Activated CD8-positive, alpha-beta T cell treated with anti-CD3 and anti-CD28 coated beads for 36 hours (primary cell): ENCODE measurements around the gene ROPN1. TPM values are rescaled to one million over a fixed set of nuclear protein-coding genes. Genes with fewer than 3 reads are reported as not detected.
"Not testable (repeated sequence)": the region's sequence is repeated elsewhere in the genome, so short reads cannot be mapped to it uniquely, and the experiment has no call there.

Experiments
- ATAC-seq: fragments of 200-7000 bp; cut with Tn5 transposase; one replicate; pipeline ENCODE4 v1.10.0; 2021; ENCODE audit warnings: mild to moderate bottlenecking, moderate library complexity
- CTCF ChIA-PET: fragments of 350-600 bp; sonication (Branson Sonifier 250); formaldehyde crosslinking; loops from one replicate; lab custom pipeline; 2021; ENCODE audit warnings: antibody characterized with exemption; lab: Charles Lee
- POLR2A ChIA-PET: fragments of 350-600 bp; sonication (Branson Sonifier 250); formaldehyde crosslinking; loops from one replicate; lab custom pipeline; 2021; ENCODE audit warnings: antibody characterized with exemption; lab: Charles Lee
- DNase-seq: peaks from one replicate; pipeline ENCODE4 v3.0.0-alpha.2; 2020
- H3K27ac Mint-ChIP-seq: one replicate; pipeline ENCODE4 v1.8.0; 2021; ENCODE audit warnings: mild to moderate bottlenecking, mixed read lengths
- H3K27me3 Mint-ChIP-seq: one replicate; pipeline ENCODE4 v1.8.0; 2021; ENCODE audit warnings: mixed read lengths
- H3K36me3 Mint-ChIP-seq: one replicate; pipeline ENCODE4 v1.8.0; 2021; ENCODE audit warnings: low read depth, mixed read lengths
- H3K4me1 Mint-ChIP-seq: one replicate; pipeline ENCODE4 v1.8.0; 2021; ENCODE audit warnings: low read depth, mixed read lengths
- H3K4me3 Mint-ChIP-seq: one replicate; pipeline ENCODE4 v1.8.0; 2021; ENCODE audit warnings: mild to moderate bottlenecking, moderate library complexity, mixed read lengths
- H3K9me3 Mint-ChIP-seq: one replicate; pipeline ENCODE4 v1.8.0; 2021; ENCODE audit warnings: mixed read lengths
- CTCF ChIP-seq: fragments of 200-600 bp; IDR thresholded peaks from one replicate; pipeline ENCODE4 v1.8.0; 2022; ENCODE audit warnings: antibody characterized with exemption, mild to moderate bottlenecking
- intact Hi-C: fragments of 100-400 bp; cut with micrococcal nuclease; formaldehyde crosslinking; loops from one replicate; pipeline ENCODE4 v1.10.0; 2022
- total RNA-seq, 2 experiments: library from RNA; stranded (reverse); gene quantifications; one replicate each; pipeline ENCODE4 v1.2.3, GENCODE V29; 2021

The ROPN1 gene
- total RNA-seq, 2 experiments from 2014 or later = not detected

- ChIA-PET POLR2A (no interaction called here), CTCF (interaction anchor here (1.1 kb wide), 1 partner anchor 344 kb away, joined by 3 read pairs; no protein-coding TSS in a partner anchor)
- Mint-ChIP-seq H3K9me3 (no peaks in the 10 kb centered on the region), H3K27me3 (peaks cover 43% of the 10 kb centered on the region), H3K4me3 (no peak overlapping the region), H3K27ac (no peak overlapping the region), H3K36me3 (no peaks in the 10 kb centered on the region), H3K4me1 (peaks cover 4% of the 10 kb centered on the region)
- intact Hi-C loops = no loop called here
- no peak for ATAC-seq
- no peak for DNase-seq
- no peak for TF ChIP-seq CTCF
Observed at GRCh38 chr3:123984957-123985356, 7.0 kb downstream of the ROPN1 start.

- H3K4me3 Mint-ChIP-seq = no peak overlapping the region
- ChIA-PET POLR2A (no interaction called here), CTCF (no interaction called here)
- ATAC-seq = no peak
- no peak for TF ChIP-seq CTCF
- no peaks in the 10 kb centered on the region for H3K9me3 Mint-ChIP-seq
- H3K36me3 Mint-ChIP-seq = no peaks in the 10 kb centered on the region
- peaks cover 39% of the 10 kb centered on the region for H3K27me3 Mint-ChIP-seq
- DNase-seq = no peak
- intact Hi-C loops = no loop called here
- H3K27ac Mint-ChIP-seq = no peak overlapping the region
- H3K4me1 Mint-ChIP-seq = peaks cover 5% of the 10 kb centered on the region
Observed at GRCh38 chr3:123984350-123984749, 7.6 kb downstream of the ROPN1 start.

GRCh38 chr3:123981317-123981716 is 10.6 kb downstream of the ROPN1 start:
- POLR2A ChIA-PET, H3K9me3 Mint-ChIP-seq, DNase-seq, H3K4me3 Mint-ChIP-seq, H3K4me1 Mint-ChIP-seq, ATAC-seq, H3K36me3 Mint-ChIP-seq, H3K27ac Mint-ChIP-seq, intact Hi-C loops: not testable (repeated sequence)
- peaks cover 33% of the 10 kb centered on the region for H3K27me3 Mint-ChIP-seq
- CTCF ChIA-PET = interaction anchor here (1.1 to 1.6 kb wide), 4 partner anchors 8 to 107 kb away, joined by 3 to 7 read pairs (median 4); partner anchors contain the start of gene CCDC14

GRCh38 chr3:123980539-123980938 is 11.4 kb downstream of the ROPN1 start:
- Mint-ChIP-seq H3K27me3 (peaks cover 33% of the 10 kb centered on the region), H3K27ac (no peak overlapping the region), H3K4me1 (peaks cover 5% of the 10 kb centered on the region), H3K9me3 (no peaks in the 10 kb centered on the region), H3K36me3 (no peaks in the 10 kb centered on the region), H3K4me3 (no peak overlapping the region)
- POLR2A ChIA-PET = no interaction called here
- TF ChIP-seq CTCF = no peak
- intact Hi-C loops = no loop called here
- ATAC-seq = no peak
- CTCF ChIA-PET = interaction anchor here (1.0 to 2.5 kb wide), 8 partner anchors 9 to 106 kb away, joined by 3 to 7 read pairs (median 4); partner anchors contain the start of genes CCDC14 and KALRN
- no peak for DNase-seq

GRCh38 chr3:123979525-123980501 is 12.1 kb downstream of the ROPN1 start:
- CTCF ChIA-PET = interaction anchor here (0.7 to 2.5 kb wide), 9 partner anchors 8 to 202 kb away, joined by 3 to 7 read pairs (median 3); partner anchors contain the start of genes CCDC14 and KALRN
- H3K27ac Mint-ChIP-seq, H3K36me3 Mint-ChIP-seq, POLR2A ChIA-PET, H3K9me3 Mint-ChIP-seq, H3K4me1 Mint-ChIP-seq, intact Hi-C loops, H3K4me3 Mint-ChIP-seq: not testable (repeated sequence)
- ATAC-seq (peak; percentile 80), DNase-seq (peak; percentile 19)
- TF ChIP-seq CTCF = peak; percentile 71
- H3K27me3 Mint-ChIP-seq = peaks cover 32% of the 10 kb centered on the region

GRCh38 chr3:123976904-123977303 is 15.0 kb downstream of the ROPN1 start:
- H3K4me1 Mint-ChIP-seq, H3K27ac Mint-ChIP-seq, ATAC-seq, H3K36me3 Mint-ChIP-seq, DNase-seq, CTCF ChIA-PET, POLR2A ChIA-PET, H3K4me3 Mint-ChIP-seq, intact Hi-C loops, H3K9me3 Mint-ChIP-seq: not testable (repeated sequence)
- H3K27me3 Mint-ChIP-seq = peaks cover 16% of the 10 kb centered on the region

- CTCF ChIA-PET, DNase-seq, H3K9me3 Mint-ChIP-seq, ATAC-seq, H3K36me3 Mint-ChIP-seq, H3K4me3 Mint-ChIP-seq, intact Hi-C loops, H3K4me1 Mint-ChIP-seq, H3K27ac Mint-ChIP-seq, POLR2A ChIA-PET: not testable (repeated sequence)
- H3K27me3 Mint-ChIP-seq = peaks cover 17% of the 10 kb centered on the region
Observed at GRCh38 chr3:123976181-123976898, 15.6 kb downstream of the ROPN1 start.
